Vagina (tissue), 2 donors: ENCODE measurements around the gene PCNX1.
"Not testable (repeated sequence)": the region's sequence is repeated elsewhere in the genome, so short reads cannot be mapped to it uniquely, and the experiment has no call there.

Source experiments
- POLR2A ChIP-seq, 2 donors: fragments of 450-650 bp; IDR thresholded peaks; one replicate each; pipeline ENCODE4 v1.6.1; 2017; ENCODE audit warnings: antibody characterized with exemption in 2 of 2, mild to moderate bottlenecking in 2 of 2, moderate library complexity in 2 of 2
- POLR2AphosphoS5 ChIP-seq, 2 donors: sonication (generic); formaldehyde crosslinking; IDR thresholded peaks; one replicate each; pipeline ENCODE4 v1.9.0; 2017; ENCODE audit warnings: antibody characterized with exemption in 2 of 2, mild to moderate bottlenecking in 2 of 2, low read depth in 1 of 2; ENCODE audit not compliant: insufficient read depth in 1 of 2
- TF ChIP-seq, protein P1 (sequence below), 3 experiments: fragments of 450-650 bp in 2 of 3; fragments of 200-600 bp in 1 of 3; sonication (generic) in 1 of 3; IDR thresholded peaks; one replicate each; pipeline ENCODE4 v1.5.1; 2017 to 2019; ENCODE audit warnings: antibody characterized with exemption in 3 of 3, mild to moderate bottlenecking in 2 of 3, moderate library complexity in 2 of 3

GRCh38 chr14:70941637-70942341 is 34.5 kb downstream of the PCNX1 start:
- TF ChIP-seq, protein P1, sequence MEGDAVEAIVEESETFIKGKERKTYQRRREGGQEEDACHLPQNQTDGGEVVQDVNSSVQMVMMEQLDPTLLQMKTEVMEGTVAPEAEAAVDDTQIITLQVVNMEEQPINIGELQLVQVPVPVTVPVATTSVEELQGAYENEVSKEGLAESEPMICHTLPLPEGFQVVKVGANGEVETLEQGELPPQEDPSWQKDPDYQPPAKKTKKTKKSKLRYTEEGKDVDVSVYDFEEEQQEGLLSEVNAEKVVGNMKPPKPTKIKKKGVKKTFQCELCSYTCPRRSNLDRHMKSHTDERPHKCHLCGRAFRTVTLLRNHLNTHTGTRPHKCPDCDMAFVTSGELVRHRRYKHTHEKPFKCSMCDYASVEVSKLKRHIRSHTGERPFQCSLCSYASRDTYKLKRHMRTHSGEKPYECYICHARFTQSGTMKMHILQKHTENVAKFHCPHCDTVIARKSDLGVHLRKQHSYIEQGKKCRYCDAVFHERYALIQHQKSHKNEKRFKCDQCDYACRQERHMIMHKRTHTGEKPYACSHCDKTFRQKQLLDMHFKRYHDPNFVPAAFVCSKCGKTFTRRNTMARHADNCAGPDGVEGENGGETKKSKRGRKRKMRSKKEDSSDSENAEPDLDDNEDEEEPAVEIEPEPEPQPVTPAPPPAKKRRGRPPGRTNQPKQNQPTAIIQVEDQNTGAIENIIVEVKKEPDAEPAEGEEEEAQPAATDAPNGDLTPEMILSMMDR (IDR thresholded peaks at IDR 0.05): not testable (repeated sequence)
- not testable (repeated sequence) for TF ChIP-seq POLR2A (IDR thresholded peaks at IDR 0.05); POLR2AphosphoS5 (IDR thresholded peaks at IDR 0.05; ENCODE audit: insufficient read depth in 1 of 2, low read depth in 1 of 2)
